Heart right ventricle (tissue), 16 donors: ENCODE measurements around the gene FBXO28. TPM values are rescaled to one million over a fixed set of nuclear protein-coding genes. Genes with fewer than 3 reads are reported as not detected.
"Not testable (repeated sequence)": the region's sequence is repeated elsewhere in the genome, so short reads cannot be mapped to it uniquely, and the experiment has no call there.

Source experiments
- ATAC-seq, 8 donors: fragments of 200-7000 bp; cut with Tn5 transposase; one replicate each; pipeline ENCODE4 v1.9.1; 2020; ENCODE audit warnings: mild to moderate bottlenecking in 8 of 8, moderate library complexity in 8 of 8, moderate number of reproducible peaks in 1 of 8
- DNase-seq, 2 donors: peaks; one replicate each; pipeline ENCODE4 v3.0.0-alpha.2; 2020
- H3K27ac ChIP-seq, 10 donors: fragments of 200-600 bp; sonication (generic) in 2 of 10; one replicate each; pipeline versions ENCODE4 v1.5.0 to v1.8.0; 2020 to 2022; ENCODE audit warnings: mild to moderate bottlenecking in 3 of 10
- H3K27me3 ChIP-seq, 7 donors: fragments of 200-600 bp; one replicate each; pipeline ENCODE4 v1.8.0; 2021 to 2022; ENCODE audit warnings: mild to moderate bottlenecking in 2 of 7
- H3K36me3 ChIP-seq, 9 donors: fragments of 200-600 bp; sonication (generic) in 1 of 9; one replicate each; pipeline versions ENCODE4 v1.5.0 to v1.8.0; 2020 to 2022; ENCODE audit warnings: mild to moderate bottlenecking in 2 of 9
- H3K4me1 ChIP-seq, 9 donors: fragments of 200-600 bp; sonication (generic) in 1 of 9; one replicate each; pipeline versions ENCODE4 v1.5.0 to v1.8.0; 2020 to 2022; ENCODE audit warnings: mild to moderate bottlenecking in 4 of 9
- H3K4me3 ChIP-seq, 10 donors: fragments of 200-600 bp; sonication (generic) in 2 of 10; one replicate each; pipeline versions ENCODE4 v1.5.0 to v1.8.0; 2020 to 2022; ENCODE audit warnings: mild to moderate bottlenecking in 7 of 10, moderate library complexity in 2 of 10
- H3K9me3 ChIP-seq, 11 donors: fragments of 200-600 bp in 10 of 11; sonication (generic) in 2 of 11; one replicate each; pipeline versions ENCODE4 v1.5.0 to v1.8.0; 2013 to 2022; ENCODE audit warnings: mild to moderate bottlenecking in 2 of 11, control low read depth in 1 of 11, moderate library complexity in 1 of 11
- WGBS, 2 donors: extraction: QIAGEN DNeasy Blood & Tissue Kit; methylation state at CpG; one replicate each; pipeline ENCODE4 v1.1.7; 2013; ENCODE audit warnings: inconsistent platforms in 1 of 2; 5-methylcytosine and 5-hydroxymethylcytosine counted together
- intact Hi-C, 10 donors: fragments of 100-400 bp; cut with DNase I; formaldehyde crosslinking; loops; one replicate each; pipeline versions ENCODE4 v1.11.1 to v1.14.2; 2022
- polyA plus RNA-seq, 2 donors: library from polyadenylated mRNA; stranded (reverse); fragments of 200-250 nt; gene quantifications; one replicate each; pipeline ENCODE4 v1.2.3, GENCODE V29; 2013
- total RNA-seq, 10 donors: library from RNA; stranded (reverse); fragmentation: NEBNext Ultra II Directional in 3 of 10; extraction: Animal tissue kit (Norgen Biotek cat#: 25700) in 3 of 10; gene quantifications; one replicate each; pipeline versions ENCODE4 v1.2.1 to v1.2.4, GENCODE V29; 2021 to 2023
- TF ChIP-seq, protein P1 (sequence below), 9 donors: fragments of 200-600 bp; sonication (generic) in 2 of 9; IDR thresholded peaks; one replicate each; pipeline versions ENCODE4 v1.5.0 to v1.8.0; 2021 to 2022; ENCODE audit warnings: antibody characterized with exemption in 9 of 9, mild to moderate bottlenecking in 5 of 9, moderate library complexity in 1 of 9
- donor health status: Arrhythmogenic right ventricular cardiomyopathy.
- donor health status: ischemic (EF 13 %, LVEDD 7.1; RV severe dilation, severe dysfunction).
- donor health status: healthy with polysubstance abuse.
- donor health status: DM: no; HTN: yes; CAD: no.
- donor health status: DM: no; HTN: no; CAD: no.
- donor health status: ischemic (EF 25% LVEDD 6.9; RV normal size, moderate dysfunction).
- donor health status: ischemic (EF 25% LVEDD 5.7; RV mildly dilated, moderate dysfunction).
- donor health status: healthy.
- donor health status: DM: yes; HTN: yes; CAD: no.
- donor health status: Ischemic cardiomyopathy.
- donor health status: ischemic (EF 35%, LVEDD 5.7; RV mildly dilated, moderate dysfunction).
- donor health status: nonischemic (EF 11% LVEDD 7.7; RV severe dilation, severe dysfunction).
- donor health status: DM: yes; HTN: yes; CAD: no.
- donor health status: PGD.
- donor health status: ischemic (EF 29% LVEDD 5.4; RV normal size, mild dysfunction).
- donor health status: nonischemic (EF 23%, LVEDD 6.1; RV moderate dilation, normal function).

Gene FBXO28
- total and polyA plus RNA-seq, 12 donors = 5.9 to 22.9 (median 20.1) TPM

GRCh38 chr1:224203243-224204016 lies 89.5 kb downstream of the FBXO28 start:
- Histone ChIP-seq H3K4me3 (no peak overlapping the region), H3K27ac (peak overlapping the region in 2 of 10 donors; percentile 35 to 83), H3K27me3 (no peaks in the 10 kb centered on the region), H3K4me1 (peaks cover 3 to 38% (median 16%) of the 10 kb centered on the region in 9 donors), H3K9me3 (no peaks in the 10 kb centered on the region), H3K36me3 (peaks cover 0 to 4% (median 0%) of the 10 kb centered on the region in 9 donors)
- ATAC-seq = peak; percentile 52 to 82 (median 70)
- WGBS, 2 donors = 55 to 56% methylated on average over 8 of the region's 8 CpGs
- DNase-seq = peak; percentile 28 to 44
- TF ChIP-seq, protein P1, sequence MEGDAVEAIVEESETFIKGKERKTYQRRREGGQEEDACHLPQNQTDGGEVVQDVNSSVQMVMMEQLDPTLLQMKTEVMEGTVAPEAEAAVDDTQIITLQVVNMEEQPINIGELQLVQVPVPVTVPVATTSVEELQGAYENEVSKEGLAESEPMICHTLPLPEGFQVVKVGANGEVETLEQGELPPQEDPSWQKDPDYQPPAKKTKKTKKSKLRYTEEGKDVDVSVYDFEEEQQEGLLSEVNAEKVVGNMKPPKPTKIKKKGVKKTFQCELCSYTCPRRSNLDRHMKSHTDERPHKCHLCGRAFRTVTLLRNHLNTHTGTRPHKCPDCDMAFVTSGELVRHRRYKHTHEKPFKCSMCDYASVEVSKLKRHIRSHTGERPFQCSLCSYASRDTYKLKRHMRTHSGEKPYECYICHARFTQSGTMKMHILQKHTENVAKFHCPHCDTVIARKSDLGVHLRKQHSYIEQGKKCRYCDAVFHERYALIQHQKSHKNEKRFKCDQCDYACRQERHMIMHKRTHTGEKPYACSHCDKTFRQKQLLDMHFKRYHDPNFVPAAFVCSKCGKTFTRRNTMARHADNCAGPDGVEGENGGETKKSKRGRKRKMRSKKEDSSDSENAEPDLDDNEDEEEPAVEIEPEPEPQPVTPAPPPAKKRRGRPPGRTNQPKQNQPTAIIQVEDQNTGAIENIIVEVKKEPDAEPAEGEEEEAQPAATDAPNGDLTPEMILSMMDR (IDR thresholded peaks at IDR 0.05) = no peak
- intact Hi-C loops = no loop called here

GRCh38 chr1:224205438-224205840 lies 91.5 kb downstream of the FBXO28 start:
- DNase-seq (no peak), ATAC-seq (peak in 4 of 8 donors; percentile 23 to 50 (median 32))
- Histone ChIP-seq H3K36me3 (peaks cover 0 to 4% (median 0%) of the 10 kb centered on the region in 9 donors), H3K27me3 (no peaks in the 10 kb centered on the region), H3K4me1 (peaks cover 3 to 38% (median 17%) of the 10 kb centered on the region in 9 donors), H3K27ac (peak overlapping the region in 1 of 10 donors; percentile 77), H3K9me3 (no peaks in the 10 kb centered on the region), H3K4me3 (no peak overlapping the region)
- intact Hi-C loops = no loop called here
- whole genome bisulfite sequencing, 2 donors = 32 to 46% methylated on average over 4 of the region's 4 CpGs
- TF ChIP-seq, protein P1 (IDR thresholded peaks at IDR 0.05) = no peak

- not testable (repeated sequence) for DNase-seq, ATAC-seq
- WGBS, 2 donors = 75 to 84% methylated on average over 10 of the region's 10 CpGs
These were observed 92.1 kb downstream of the FBXO28 start for GRCh38 chr1:224205931-224206538.

GRCh38 chr1:224211206-224211962 lies 97.5 kb downstream of the FBXO28 start:
- TF ChIP-seq, protein P1 (IDR thresholded peaks at IDR 0.05) = no peak
- H3K36me3 ChIP-seq = no peaks in the 10 kb centered on the region
- peak overlapping the region in 7 of 10 donors; percentile 28 to 57 (median 52) for H3K27ac ChIP-seq
- H3K4me1 ChIP-seq = peaks cover 0 to 39% (median 10%) of the 10 kb centered on the region in 9 donors
- DNase-seq (peak in 1 of 2 donors; percentile 6), ATAC-seq (peak in 6 of 8 donors; percentile 49 to 85 (median 71))
- intact Hi-C loops = no loop called here
- H3K4me3 ChIP-seq = no peak overlapping the region
- H3K9me3 ChIP-seq = no peaks in the 10 kb centered on the region
- WGBS, 2 donors = 28 to 40% methylated on average over 4 of the region's 4 CpGs
- no peaks in the 10 kb centered on the region for H3K27me3 ChIP-seq

More at GRCh38 chr1:224205931-224206538, 92.1 kb downstream of the FBXO28 start:
- H3K4me3 ChIP-seq, H3K9me3 ChIP-seq, intact Hi-C loops, H3K27me3 ChIP-seq, H3K36me3 ChIP-seq: not testable (repeated sequence)
- peak overlapping the region in 1 of 10 donors; percentile 77 for H3K27ac ChIP-seq
- peaks cover 3 to 40% (median 23%) of the 10 kb centered on the region in 9 donors for H3K4me1 ChIP-seq

Other genes with a start within 250 kb of the FBXO28 start
- gene DEGS1, start 69.1 kb downstream of the FBXO28 start, total RNA-seq = 10 to 100 TPM; 33.1 to 79.4 (median 35.7) TPM
- 10 to 100 TPM; 33.2 to 48.5 TPM for gene DEGS1, start 69.1 kb downstream of the FBXO28 start, polyA plus RNA-seq
- gene NVL, start 216.1 kb downstream of the FBXO28 start, total RNA-seq = 10 to 100 TPM in 5 of 10 donors, 1 to 10 TPM in 5; 7.7 to 14.0 (median 9.9) TPM
- 10 to 100 TPM; 10.8 to 37.3 TPM for gene NVL, start 216.1 kb downstream of the FBXO28 start, polyA plus RNA-seq
- gene CNIH4, start 242.8 kb downstream of the FBXO28 start, total RNA-seq = 10 to 100 TPM; 24.4 to 39.6 (median 27.4) TPM
- gene CNIH4, start 242.8 kb downstream of the FBXO28 start, polyA plus RNA-seq = 10 to 100 TPM; 56.7 to 86.7 TPM